GM10266 (cell line): Measurements from ENCODE around the gene CASP3.

ENCODE experiments used
- DNase-seq: peaks from one replicate; pipeline ENCODE4 v3.0.0; 2012; ENCODE audit errors: extremely low spot score
- TF ChIP-seq, protein P1 (sequence below): IDR thresholded peaks from 2 replicates; pipeline ENCODE4 v1.5.1; 2012; ENCODE audit warnings: mild to moderate bottlenecking, low read depth; ENCODE audit not compliant: control insufficient read depth, insufficient read depth; ENCODE audit errors: missing control alignments

CASP3 gene

GRCh38 chr4:184651899-184652298 lies 2.7 kb upstream of the CASP3 start:
- TF ChIP-seq, protein P1, sequence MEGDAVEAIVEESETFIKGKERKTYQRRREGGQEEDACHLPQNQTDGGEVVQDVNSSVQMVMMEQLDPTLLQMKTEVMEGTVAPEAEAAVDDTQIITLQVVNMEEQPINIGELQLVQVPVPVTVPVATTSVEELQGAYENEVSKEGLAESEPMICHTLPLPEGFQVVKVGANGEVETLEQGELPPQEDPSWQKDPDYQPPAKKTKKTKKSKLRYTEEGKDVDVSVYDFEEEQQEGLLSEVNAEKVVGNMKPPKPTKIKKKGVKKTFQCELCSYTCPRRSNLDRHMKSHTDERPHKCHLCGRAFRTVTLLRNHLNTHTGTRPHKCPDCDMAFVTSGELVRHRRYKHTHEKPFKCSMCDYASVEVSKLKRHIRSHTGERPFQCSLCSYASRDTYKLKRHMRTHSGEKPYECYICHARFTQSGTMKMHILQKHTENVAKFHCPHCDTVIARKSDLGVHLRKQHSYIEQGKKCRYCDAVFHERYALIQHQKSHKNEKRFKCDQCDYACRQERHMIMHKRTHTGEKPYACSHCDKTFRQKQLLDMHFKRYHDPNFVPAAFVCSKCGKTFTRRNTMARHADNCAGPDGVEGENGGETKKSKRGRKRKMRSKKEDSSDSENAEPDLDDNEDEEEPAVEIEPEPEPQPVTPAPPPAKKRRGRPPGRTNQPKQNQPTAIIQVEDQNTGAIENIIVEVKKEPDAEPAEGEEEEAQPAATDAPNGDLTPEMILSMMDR, result no peak
- no peak for DNase-seq

DNA sequence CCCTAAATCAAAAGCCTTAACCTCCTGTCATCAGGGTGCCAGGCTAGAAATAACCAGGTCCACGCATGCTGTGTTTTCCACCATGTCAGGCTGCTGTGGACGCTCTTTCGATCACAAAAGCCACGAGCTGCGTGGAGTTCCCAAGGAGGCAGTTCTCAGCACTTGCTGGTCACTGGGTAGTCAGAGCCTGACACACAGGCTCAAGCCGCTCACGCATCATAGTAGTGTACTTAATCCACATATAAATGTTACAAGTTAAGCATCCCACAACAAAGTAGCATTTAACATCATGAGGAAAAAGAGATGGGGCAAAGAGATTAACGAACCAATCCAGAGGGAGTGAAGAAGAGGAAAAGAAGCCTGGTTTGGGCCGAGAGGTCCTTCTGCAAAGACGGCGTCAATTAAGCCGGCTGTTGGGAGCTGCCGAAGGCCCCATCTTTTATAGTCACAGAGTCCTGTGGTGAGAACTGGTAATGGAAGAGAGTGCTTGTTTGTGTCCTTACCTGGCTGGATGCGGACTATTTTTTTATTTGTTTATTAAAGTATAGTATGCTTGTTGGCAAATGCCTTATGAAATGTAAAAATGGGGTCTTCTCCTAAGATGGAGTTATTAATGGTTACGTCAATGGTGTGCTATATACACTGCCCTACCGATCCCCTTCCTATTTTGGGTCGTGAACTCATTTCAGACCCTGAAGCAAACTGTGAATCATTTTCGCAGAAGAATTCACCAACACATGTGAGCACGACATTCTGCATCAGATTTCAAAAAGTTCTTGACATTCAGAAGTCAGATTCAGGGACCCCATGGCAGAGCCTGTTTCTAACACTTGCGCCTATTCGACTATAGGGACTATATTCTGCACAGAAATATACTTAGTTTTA lies 966 bp upstream of the CASP3 start:
- no peak for DNase-seq
- TF ChIP-seq, protein P1, result no peak

- peak; percentile 42 for DNase-seq
- TF ChIP-seq, protein P1, result no peak
These were observed 778 bp downstream of the CASP3 start for GRCh38 chr4:184648313-184649025.

GRCh38 chr4:184648054-184648312 lies 1.3 kb downstream of the CASP3 start:
- TF ChIP-seq, protein P1, result no peak
- no peak for DNase-seq

- no peak for DNase-seq
These were observed 1.8 kb downstream of the CASP3 start for GRCh38 chr4:184647266-184648053.

DNA sequence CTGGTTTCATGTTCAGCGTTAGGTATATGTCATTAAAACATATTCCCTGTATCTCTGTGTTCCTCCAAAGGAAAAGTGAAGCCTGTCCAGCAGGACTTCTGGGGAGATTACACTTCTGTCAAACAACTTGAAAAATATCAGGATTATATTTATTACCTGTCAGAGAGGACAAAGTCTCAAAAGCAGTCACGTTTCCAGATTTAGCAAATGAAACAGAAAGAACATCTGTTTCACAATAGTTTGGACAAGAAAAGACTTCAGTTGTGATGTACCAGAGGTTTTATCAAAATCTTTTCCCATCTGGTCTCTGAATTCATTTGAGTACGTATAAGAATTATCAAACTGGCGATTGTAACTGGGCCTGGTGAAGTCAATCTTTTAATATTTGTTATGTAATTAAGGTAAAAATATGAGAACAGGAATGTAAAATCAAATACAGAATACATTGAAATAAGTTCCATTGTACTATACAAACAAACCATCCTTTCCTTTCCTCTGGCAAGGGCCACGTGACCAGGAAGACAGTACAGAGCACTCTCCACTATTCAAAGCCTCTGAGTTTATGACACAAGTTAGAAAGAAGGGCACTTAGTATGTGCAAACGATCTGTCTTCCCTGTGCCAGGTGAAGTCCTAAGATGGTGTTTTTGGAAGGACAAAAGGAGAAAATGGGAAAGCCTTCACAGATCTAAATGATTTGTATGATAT lies 3.2 kb downstream of the CASP3 start:
- TF ChIP-seq, protein P1, result no peak
- DNase-seq, result no peak

More at GRCh38 chr4:184647266-184648053, 1.8 kb downstream of the CASP3 start:
- TF ChIP-seq, protein P1, result no peak
